Endothelial cell of umbilical vein (primary cell): ENCODE data around the gene RTP3. TPM values are rescaled to one million over a fixed set of nuclear protein-coding genes. Genes with fewer than 3 reads are reported as not detected.
"Not testable (repeated sequence)": the region's sequence is repeated elsewhere in the genome, so short reads cannot be mapped to it uniquely, and the experiment has no call there.

ENCODE experiments used
- BruUV-seq: library from RNA; stranded (reverse); fragments of 400-500 nt; replicated peaks from 2 replicates; lab custom pipeline; 2021; lab: Mats Ljungman, UMichigan
- CTCF ChIA-PET: fragments of 300-600, 350-600 bp; sonication (Branson Sonifier 250); formaldehyde crosslinking; loops from one replicate; lab custom pipeline; 2021; ENCODE audit warnings: antibody characterized with exemption, inconsistent platforms; lab: Charles Lee
- POLR2A ChIA-PET: fragments of 300-600, 350-600 bp; sonication (Branson Sonifier 250); formaldehyde crosslinking; loops from one replicate; lab custom pipeline; 2021; ENCODE audit warnings: antibody characterized with exemption, inconsistent platforms; lab: Charles Lee
- DNase-seq: peaks from one replicate; pipeline ENCODE4 v3.0.0-alpha.2; 2011; ENCODE audit warnings: low read depth, low spot score
- FAIRE-seq: peaks from 2 replicates; lab custom pipeline; 2011; peaks lifted over from hg19 to GRCh38; lab: Jason Lieb, UNC
- H2AFZ ChIP-seq: 2 replicates; pipeline ENCODE4 v1.6.0; 2012; ENCODE audit warnings: low read depth, low read length, control low read depth, inconsistent platforms
- H3K27ac ChIP-seq: 2 replicates; pipeline ENCODE4 v1.5.1; 2011; ENCODE audit warnings: low read depth, mild to moderate bottlenecking, control low read depth, low read length, moderate library complexity; ENCODE audit not compliant: insufficient read depth
- H3K27me3 ChIP-seq, 2 experiments: 2 replicates each; pipeline versions ENCODE4 v1.6.0 to v1.6.1; 2011; ENCODE audit warnings: low read length in 2 of 2, mixed read lengths in 1 of 2; ENCODE audit not compliant: control insufficient read depth in 2 of 2, insufficient read depth in 2 of 2
- H3K36me3 ChIP-seq, 2 experiments: 2 replicates in 1 of 2; 3 replicates in 1 of 2; pipeline ENCODE4 v1.5.1; 2011; ENCODE audit warnings: low read length in 2 of 2, mild to moderate bottlenecking in 1 of 2, moderate library complexity in 1 of 2; ENCODE audit not compliant: control insufficient read depth in 2 of 2, insufficient read depth in 2 of 2; ENCODE audit errors: extremely low read depth in 1 of 2
- H3K4me1 ChIP-seq: 3 replicates; pipeline ENCODE4 v1.5.1; 2011; ENCODE audit warnings: mild to moderate bottlenecking, low read length; ENCODE audit not compliant: control insufficient read depth, insufficient read depth; ENCODE audit errors: extremely low read depth
- H3K4me2 ChIP-seq: 2 replicates; pipeline ENCODE4 v1.6.1; 2011; ENCODE audit warnings: low read length, control low read depth, mixed read lengths; ENCODE audit not compliant: insufficient read depth
- H3K4me3 ChIP-seq, 3 experiments: fragments of 200-600 bp in 1 of 3; sonication (generic), shearing (Covaris generic) in 1 of 3; replicated peaks in 1 of 3; 2 replicates each; pipeline ENCODE4 v1.5.1; 2011 to 2016; ENCODE audit warnings: control low read depth in 3 of 3, low read length in 3 of 3, mild to moderate bottlenecking in 2 of 3, inconsistent platforms in 1 of 3, low read depth in 1 of 3, moderate library complexity in 1 of 3; ENCODE audit not compliant: insufficient read depth in 1 of 3
- H3K79me2 ChIP-seq: 2 replicates; pipeline ENCODE4 v1.6.0; 2012; ENCODE audit warnings: low read length, inconsistent platforms; ENCODE audit not compliant: control insufficient read depth, insufficient read depth
- H3K9ac ChIP-seq: replicated peaks from 2 replicates; pipeline ENCODE3; 2011; ENCODE audit warnings: low read length, control low read depth; ENCODE audit not compliant: insufficient read depth; ENCODE audit errors: extremely low read depth
- H3K9me1 ChIP-seq: replicated peaks from 3 replicates; pipeline ENCODE4 v1.6.0; 2011; ENCODE audit warnings: mild to moderate bottlenecking, low read length; ENCODE audit not compliant: control insufficient read depth, insufficient read depth; ENCODE audit errors: extremely low read depth
- H3K9me3 ChIP-seq: replicated peaks from 2 replicates; pipeline ENCODE4 v1.5.1; 2012; ENCODE audit warnings: low read length, inconsistent platforms; ENCODE audit not compliant: control insufficient read depth, insufficient read depth
- H4K20me1 ChIP-seq: replicated peaks from 2 replicates; pipeline ENCODE3; 2011; ENCODE audit warnings: mild to moderate bottlenecking, low read length; ENCODE audit not compliant: control insufficient read depth, insufficient read depth; ENCODE audit errors: extremely low read depth
- EZH2 ChIP-seq: IDR thresholded peaks from 2 replicates; pipeline ENCODE4 v1.6.1; 2012; ENCODE audit warnings: borderline replicate concordance, low read depth, mild to moderate bottlenecking, moderate library complexity, low read length, inconsistent platforms; ENCODE audit not compliant: severe bottlenecking
- FOS ChIP-seq: IDR thresholded peaks from 2 replicates; pipeline ENCODE4 v1.6.1; 2011; ENCODE audit warnings: mild to moderate bottlenecking, low read length, moderate library complexity, borderline replicate concordance; ENCODE audit not compliant: insufficient read depth
- GATA2 ChIP-seq: IDR thresholded peaks from 2 replicates; pipeline ENCODE4 v1.7.0; 2011; ENCODE audit warnings: low read depth, mild to moderate bottlenecking, moderate library complexity, mixed read lengths, low read length; ENCODE audit not compliant: insufficient read length, insufficient read depth
- JUN ChIP-seq: IDR thresholded peaks from 2 replicates; pipeline ENCODE4 v1.6.1; 2011; ENCODE audit warnings: borderline replicate concordance, low read depth; ENCODE audit not compliant: insufficient read length, insufficient read depth
- MYC ChIP-seq: IDR thresholded peaks from one replicate; pipeline ENCODE4 v1.6.1; 2011; ENCODE audit warnings: mild to moderate bottlenecking, low read depth, low read length
- POLR2A ChIP-seq: IDR thresholded peaks from 2 replicates; pipeline ENCODE4 v1.6.1; 2012; ENCODE audit warnings: low read depth, mild to moderate bottlenecking, control low read depth, low read length
- POLR2AphosphoS5 ChIP-seq: IDR thresholded peaks from 2 replicates; pipeline ENCODE4 v1.6.1; 2012; ENCODE audit warnings: low read depth, mild to moderate bottlenecking, control low read depth, low read length, moderate library complexity; ENCODE audit not compliant: insufficient read depth
- dilution Hi-C: fragments of 300-500 bp; cut with MboI; formaldehyde crosslinking; loops from one replicate; pipeline ENCODE4 v1.15.0; 2019; ENCODE audit warnings: low sequenced_read_pairs; ENCODE audit not compliant: extremely low pct_ligation_motif_present
- intact Hi-C: fragments of 100-400 bp; cut with micrococcal nuclease; formaldehyde crosslinking; loops from one replicate; pipeline ENCODE4 v1.10.0; 2022
- polyA plus RNA-seq, 4 experiments: library from polyadenylated mRNA; depleted of rRNA in 3 of 4; stranded (reverse) in 3 of 4; unstranded in 1 of 4; fragments of >200 nt; gene quantifications; 2 replicates each; pipeline versions ENCODE4 v1.2.1 to v1.2.3, GENCODE V29; 2011 to 2012; ENCODE audit warnings: missing spikeins in 1 of 4
- total RNA-seq: library from RNA; stranded (reverse); gene quantifications from 2 replicates; pipeline ENCODE4 v1.2.3, GENCODE V29; 2021
- TF ChIP-seq, protein P1 (sequence below): IDR thresholded peaks from 2 replicates; pipeline ENCODE4 v1.6.1; 2011; ENCODE audit not compliant: insufficient read depth, insufficient read length
- TF ChIP-seq, protein P2 (sequence below), 2 donors: IDR thresholded peaks; 1 replicate in 1 of 2; 2 replicates in 1 of 2; pipeline ENCODE4 v1.5.1; 2011; ENCODE audit warnings: low read length in 2 of 2, mild to moderate bottlenecking in 2 of 2, moderate library complexity in 2 of 2, control low read depth in 1 of 2, inconsistent platforms in 1 of 2, low read depth in 1 of 2; ENCODE audit not compliant: insufficient read depth in 1 of 2; ENCODE audit errors: extremely low read depth in 1 of 2

RTP3 gene
- total and polyA plus RNA-seq, 2 donors (not counting 3 experiments of a cell fraction or from before 2014, with no cell fraction given) = 0.06 TPM; not detected in 1

DNA sequence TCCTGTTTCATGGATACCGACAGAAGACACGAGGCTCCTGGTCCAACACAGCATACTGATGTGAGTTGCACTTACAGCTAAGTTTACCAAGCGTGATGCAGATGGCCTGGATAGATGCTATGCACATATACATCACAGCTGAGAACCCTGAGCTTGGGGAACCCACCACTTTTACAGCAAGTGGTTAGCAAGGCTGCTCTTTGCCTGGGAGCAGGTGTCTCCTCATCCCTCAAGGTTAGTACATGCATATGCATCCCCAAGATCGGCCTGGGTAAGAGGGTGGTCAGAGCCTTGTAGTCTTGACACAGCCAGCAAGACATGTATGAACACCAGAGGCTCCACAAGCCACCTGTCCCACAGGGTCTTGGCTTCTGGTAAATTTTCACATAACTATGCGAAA is 40.0 kb downstream of the RTP3 start:
- Histone ChIP-seq H3K9me1 (no peaks in the 10 kb centered on the region), H3K4me3 (no peak overlapping the region), H3K27me3 (peaks cover 0 to 4% of the 10 kb centered on the region in 2 experiments), H3K36me3 (no peaks in the 10 kb centered on the region), H3K9me3 (no peaks in the 10 kb centered on the region), H3K4me1 (peaks cover 17% of the 10 kb centered on the region), H3K4me2 (no peak overlapping the region), H3K27ac (no peak overlapping the region), H4K20me1 (no peaks in the 10 kb centered on the region), H2AFZ (no peak overlapping the region), H3K79me2 (no peaks in the 10 kb centered on the region), H3K9ac (no peak overlapping the region)
- CTCF ChIA-PET = interaction anchor here (0.9 to 2.5 kb wide), 3 partner anchors 24 to 92 kb away, joined by 3 to 26 read pairs (median 3); no protein-coding TSS in a partner anchor
- DNase-seq = no peak
- intact Hi-C loops (loop anchor here (2.0 kb wide), 1 partner anchor 21 kb away; no protein-coding TSS in a partner anchor), dilution Hi-C loops (no loop called here)
- BruUV-seq = no TSS peak
- FAIRE-seq = no peak
- POLR2A ChIA-PET = no interaction called here
- TF ChIP-seq POLR2A (no peak), MYC (no peak), FOS (no peak), EZH2 (no peak), GATA2 (no peak), POLR2AphosphoS5 (no peak), JUN (no peak)
- TF ChIP-seq, protein P1, sequence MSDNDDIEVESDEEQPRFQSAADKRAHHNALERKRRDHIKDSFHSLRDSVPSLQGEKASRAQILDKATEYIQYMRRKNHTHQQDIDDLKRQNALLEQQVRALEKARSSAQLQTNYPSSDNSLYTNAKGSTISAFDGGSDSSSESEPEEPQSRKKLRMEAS = no peak
- TF ChIP-seq, protein P2, sequence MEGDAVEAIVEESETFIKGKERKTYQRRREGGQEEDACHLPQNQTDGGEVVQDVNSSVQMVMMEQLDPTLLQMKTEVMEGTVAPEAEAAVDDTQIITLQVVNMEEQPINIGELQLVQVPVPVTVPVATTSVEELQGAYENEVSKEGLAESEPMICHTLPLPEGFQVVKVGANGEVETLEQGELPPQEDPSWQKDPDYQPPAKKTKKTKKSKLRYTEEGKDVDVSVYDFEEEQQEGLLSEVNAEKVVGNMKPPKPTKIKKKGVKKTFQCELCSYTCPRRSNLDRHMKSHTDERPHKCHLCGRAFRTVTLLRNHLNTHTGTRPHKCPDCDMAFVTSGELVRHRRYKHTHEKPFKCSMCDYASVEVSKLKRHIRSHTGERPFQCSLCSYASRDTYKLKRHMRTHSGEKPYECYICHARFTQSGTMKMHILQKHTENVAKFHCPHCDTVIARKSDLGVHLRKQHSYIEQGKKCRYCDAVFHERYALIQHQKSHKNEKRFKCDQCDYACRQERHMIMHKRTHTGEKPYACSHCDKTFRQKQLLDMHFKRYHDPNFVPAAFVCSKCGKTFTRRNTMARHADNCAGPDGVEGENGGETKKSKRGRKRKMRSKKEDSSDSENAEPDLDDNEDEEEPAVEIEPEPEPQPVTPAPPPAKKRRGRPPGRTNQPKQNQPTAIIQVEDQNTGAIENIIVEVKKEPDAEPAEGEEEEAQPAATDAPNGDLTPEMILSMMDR (IDR thresholded peaks at IDR 0.05; ENCODE audit: extremely low read depth in 1 of 2, insufficient read depth in 1 of 2, low read depth in 1 of 2, low read length in 2 of 2) = no peak

- H3K9ac ChIP-seq, H3K9me3 ChIP-seq, H3K9me1 ChIP-seq, H4K20me1 ChIP-seq, dilution Hi-C loops, BruUV-seq, H3K27me3 ChIP-seq, H3K79me2 ChIP-seq, POLR2A ChIA-PET, FAIRE-seq, H3K4me3 ChIP-seq, DNase-seq, H3K36me3 ChIP-seq: not testable (repeated sequence)
- CTCF ChIA-PET = interaction anchor here (0.8 to 2.5 kb wide), 7 partner anchors 10 to 91 kb away, joined by 3 to 26 read pairs (median 4); no protein-coding TSS in a partner anchor
- Histone ChIP-seq H3K4me2 (peak overlapping the region; percentile 48), H2AFZ (peak overlapping the region; percentile 91), H3K27ac (peak overlapping the region; percentile 35), H3K4me1 (peaks cover 18% of the 10 kb centered on the region)
- intact Hi-C loops = loop anchor here (2.0 kb wide), 1 partner anchor 22 kb away; no protein-coding TSS in a partner anchor
Measured at GRCh38 chr3:46538425-46538802, 40.6 kb downstream of the RTP3 start.
